HG02759 (cell line): Measurements from ENCODE around the gene CCNG1.
"Not testable (repeated sequence)": the region's sequence is repeated elsewhere in the genome, so short reads cannot be mapped to it uniquely, and the experiment has no call there.

ENCODE experiments used
- ATAC-seq: cut with Tn5 transposase; IDR thresholded peaks from one replicate; pipeline ENCODE4 v1.9.1; 2021; ENCODE audit warnings: mild to moderate bottlenecking, moderate library complexity; ENCODE audit not compliant: unreplicated experiment

The CCNG1 gene

GRCh38 chr5:163437309-163438182 lies at the start of gene CCNG1:
CCNG1 (plus strand) TSS chr5:163437595; CDS start chr5:163439257, 1,662 bp downstream.
- peak; percentile 94 for ATAC-seq

GRCh38 chr5:163395792-163396191 lies 41.6 kb upstream of the CCNG1 start:
- no peak for ATAC-seq

- ATAC-seq: not testable (repeated sequence)
Measured at GRCh38 chr5:163396818-163397340, 40.5 kb upstream of the CCNG1 start.

- ATAC-seq: no peak
Measured at GRCh38 chr5:163397354-163397753, 40.0 kb upstream of the CCNG1 start.

GRCh38 chr5:163399923-163400322 lies 37.5 kb upstream of the CCNG1 start:
- no peak for ATAC-seq

GRCh38 chr5:163401271-163401670 lies 36.1 kb upstream of the CCNG1 start:
- no peak for ATAC-seq

- ATAC-seq: no peak
Measured at GRCh38 chr5:163402007-163402406, 35.4 kb upstream of the CCNG1 start.

GRCh38 chr5:163404364-163405173 lies 32.8 kb upstream of the CCNG1 start:
- ATAC-seq: no peak

GRCh38 chr5:163407034-163407655 lies 30.2 kb upstream of the CCNG1 start:
- peak; percentile 74 for ATAC-seq

- peak; percentile 81 for ATAC-seq
Measured at GRCh38 chr5:163408311-163408923, 29.0 kb upstream of the CCNG1 start.

- ATAC-seq: no peak
Measured at GRCh38 chr5:163409384-163409783, 28.0 kb upstream of the CCNG1 start.

- ATAC-seq: no peak
Measured at GRCh38 chr5:163410505-163410904, 26.9 kb upstream of the CCNG1 start.

- not testable (repeated sequence) for ATAC-seq
Measured at GRCh38 chr5:163415673-163416072, 21.7 kb upstream of the CCNG1 start.

- no peak for ATAC-seq
Measured at GRCh38 chr5:163424836-163425235, 12.6 kb upstream of the CCNG1 start.

- not testable (repeated sequence) for ATAC-seq
Measured at GRCh38 chr5:163426128-163426527, 11.3 kb upstream of the CCNG1 start.

GRCh38 chr5:163432544-163432943 lies 4.9 kb upstream of the CCNG1 start:
- no peak for ATAC-seq

GRCh38 chr5:163433271-163433670 lies 4.1 kb upstream of the CCNG1 start:
- no peak for ATAC-seq

GRCh38 chr5:163434401-163434866 lies 3.0 kb upstream of the CCNG1 start:
- ATAC-seq: no peak

GRCh38 chr5:163436515-163436914 lies 880 bp upstream of the CCNG1 start:
- ATAC-seq: no peak

GRCh38 chr5:163437011-163437308 lies 435 bp upstream of the CCNG1 start:
- ATAC-seq: no peak

GRCh38 chr5:163439092-163439425 lies 1.7 kb downstream of the CCNG1 start:
- peak; percentile 10 for ATAC-seq
